ENCODE data around the gene MYL6. TPM values are rescaled to one million over a fixed set of nuclear protein-coding genes. Genes with fewer than 3 reads are reported as not detected.
A peak's percentile ranks its signal among the peaks of the same experiment; 100 is the strongest.

Gene MYL6
- polyA plus RNA-seq, 1 of the 3 experiments (the other 2 are of a cell fraction) = 4,697 TPM

GRCh38 chr12:56186957-56187356 is 28.8 kb downstream of the MYL6 start:
- TF ChIP-seq NFIC (IDR thresholded peaks at IDR 0.05; ENCODE audit: borderline replicate concordance) (no peak), TCF12 (IDR thresholded peaks at IDR 0.05) (no peak), FOXJ3 (CRISPR knock-in tag; IDR thresholded peaks at IDR 0.05) (no peak), MXI1 (IDR thresholded peaks at IDR 0.05; ENCODE audit: low read depth, low read length) (no peak), ZBTB33 (IDR thresholded peaks at IDR 0.05; ENCODE audit: borderline replicate concordance, low read depth) (no peak), JUND (IDR thresholded peaks at IDR 0.05) (no peak), POLR2AphosphoS5 (IDR thresholded peaks at IDR 0.05; ENCODE audit: low read depth, low read length) (no peak), GABPA (IDR thresholded peaks at IDR 0.05; ENCODE audit: low read depth) (no peak), YY1 (IDR thresholded peaks at IDR 0.05; ENCODE audit: low read depth) (no peak), RAD21 (IDR thresholded peaks at IDR 0.05; ENCODE audit: low read length) (no peak), FOSL2 (IDR thresholded peaks at IDR 0.05; ENCODE audit: borderline replicate concordance, low read depth) (no peak), CTCF (IDR thresholded peaks at IDR 0.05) (no peak), EZH2phosphoT487 (IDR thresholded peaks at IDR 0.05; ENCODE audit: borderline replicate concordance, low read depth) (no peak), IRF3 (IDR thresholded peaks at IDR 0.05; ENCODE audit: low read depth, low read length) (no peak), RCOR1 (IDR thresholded peaks at IDR 0.05; ENCODE audit: low read length) (no peak), ELF1 (IDR thresholded peaks at IDR 0.05) (no peak), RFX5 (IDR thresholded peaks at IDR 0.05; ENCODE audit: low read length) (no peak), USF2 (IDR thresholded peaks at IDR 0.05; ENCODE audit: borderline replicate concordance, low read depth, low read length) (no peak), TAF1 (IDR thresholded peaks at IDR 0.05; ENCODE audit: borderline replicate concordance, low read depth, low read length) (no peak)
- H3K4me1 ChIP-seq (ENCODE audit: control insufficient read depth in 1 of 2, insufficient read depth in 2 of 2, low read depth in 1 of 2, low read length in 1 of 2) = peaks cover 8 to 13% of the 10 kb centered on the region in 2 experiments; a peak in 2 of 4 replicates
- H3K4me2 ChIP-seq = peak overlapping the region; percentile 85
- peaks cover 8% of the 10 kb centered on the region for H4K20me1 ChIP-seq (ENCODE audit: insufficient read depth)
- H3K27ac ChIP-seq (ENCODE audit: low read depth in 2 of 2, low read length in 1 of 2) = no peak overlapping the region
- DNase-seq = no peak
- H3K9ac ChIP-seq = no peak overlapping the region
- H3K27me3 ChIP-seq (ENCODE audit: insufficient read depth) = no peaks in the 10 kb centered on the region
- peaks cover 9% of the 10 kb centered on the region for H3F3A ChIP-seq (replicated peaks; ENCODE audit: insufficient read depth)
- H3K36me3 ChIP-seq (replicated peaks in 1 of 2; ENCODE audit: control insufficient read depth in 1 of 2, insufficient read depth in 2 of 2, low read length in 1 of 2) = peaks cover 28 to 48% of the 10 kb centered on the region in 2 experiments
- 98% methylated on average over 2 of the region's 2 CpGs for WGBS (ENCODE audit: low lambda C conversion rate)
- POLR2A ChIA-PET = no interaction called here
- no peaks in the 10 kb centered on the region for H3K9me2 ChIP-seq
- peaks cover 60% of the 10 kb centered on the region for H3K79me2 ChIP-seq (ENCODE audit: insufficient read depth)
- CTCF ChIA-PET = interaction anchor here (1.0 to 13.8 kb wide), 6 partner anchors 8 to 64 kb away, joined by 3 to 272 read pairs (median 50); partner anchors contain the start of genes ESYT1, MYL6B, RNF41 and RPL41
- no peak overlapping the region; a peak in 1 of 4 replicates for H3K4me3 ChIP-seq (ENCODE audit: low read depth in 2 of 2, low read length in 1 of 2)
- no peaks in the 10 kb centered on the region for H3K9me3 ChIP-seq
- H2AFZ ChIP-seq (ENCODE audit: low read depth) = no peak overlapping the region

All from SK-N-SH (cell line).